ENCODE results near the gene SLC25A34.

Gene SLC25A34

GRCh38 chr1:15733726-15734226, 2.3 kb upstream of the SLC25A34 start:
- FAIRE-seq, result no peak

GRCh38 chr1:15734296-15734695, 1.8 kb upstream of the SLC25A34 start:
- no peak for FAIRE-seq

GRCh38 chr1:15734901-15735300, 1.2 kb upstream of the SLC25A34 start:
- FAIRE-seq, result no peak

- no peak for FAIRE-seq
Measured at GRCh38 chr1:15735304-15736037, 587 bp upstream of the SLC25A34 start.

- no peak for FAIRE-seq
Measured at GRCh38 chr1:15736892-15737261, 819 bp downstream of the SLC25A34 start.

- no peak for FAIRE-seq
Measured at GRCh38 chr1:15737324-15738319, 1.6 kb downstream of the SLC25A34 start.

GRCh38 chr1:15738416-15739113, 2.5 kb downstream of the SLC25A34 start:
- FAIRE-seq, result no peak

GRCh38 chr1:15739259-15739658, 3.2 kb downstream of the SLC25A34 start:
- FAIRE-seq, result no peak

GRCh38 chr1:15739745-15740144, 3.7 kb downstream of the SLC25A34 start:
- FAIRE-seq, result no peak

- peak; percentile 31 for FAIRE-seq
Measured at GRCh38 chr1:15740924-15741850, 5.1 kb downstream of the SLC25A34 start.

GRCh38 chr1:15742339-15742801, 6.3 kb downstream of the SLC25A34 start, which contains the start of gene TMEM82:
Gene TMEM82 (plus strand): TSS chr1:15742499. CDS start chr1:15742560, 61 bp downstream.
- FAIRE-seq, result no peak

GRCh38 chr1:15744122-15744679, 8.1 kb downstream of the SLC25A34 start:
- FAIRE-seq, result no peak

GRCh38 chr1:15747378-15747777, 11.3 kb downstream of the SLC25A34 start:
- FAIRE-seq, result no peak

GRCh38 chr1:15748264-15748663, 12.2 kb downstream of the SLC25A34 start:
- FAIRE-seq, result no peak

- FAIRE-seq, result no peak
Measured at GRCh38 chr1:15748690-15749398, 12.8 kb downstream of the SLC25A34 start.

GRCh38 chr1:15749399-15750291, 13.6 kb downstream of the SLC25A34 start:
- FAIRE-seq, result no peak

- no peak for FAIRE-seq
Measured at GRCh38 chr1:15750924-15751323, 14.9 kb downstream of the SLC25A34 start.

GRCh38 chr1:15751717-15752116, 15.7 kb downstream of the SLC25A34 start:
- no peak for FAIRE-seq

GRCh38 chr1:15753776-15754175, 17.7 kb downstream of the SLC25A34 start:
- FAIRE-seq, result no peak

Measured in colon (tissue), 2 donors.